ENCODE measurements around the gene NRDC. TPM values are rescaled to one million over a fixed set of nuclear protein-coding genes. Genes with fewer than 3 reads are reported as not detected.

Gene NRDC
- polyA plus RNA-seq, 3 donors, result 66.8 to 92.0 (median 74.3) TPM

DNA sequence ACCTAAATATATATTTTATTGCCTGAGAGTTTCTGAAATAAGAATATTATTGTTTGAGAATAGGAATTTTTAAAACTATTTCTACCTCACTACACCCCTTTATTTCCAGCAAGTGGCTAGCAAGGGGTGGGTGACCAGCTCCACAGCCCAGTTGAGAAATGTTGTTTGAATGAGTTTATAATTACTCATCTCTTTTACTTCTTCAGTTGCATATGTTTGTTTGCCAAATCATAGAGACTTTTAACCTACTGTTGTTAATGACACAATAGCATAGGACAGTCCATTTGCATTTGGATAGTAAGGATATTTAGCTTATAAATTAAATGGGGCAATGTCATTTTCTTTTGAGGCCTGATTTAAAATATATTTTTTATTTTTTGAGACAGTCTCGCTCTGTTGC lies 127.8 kb downstream of the NRDC start:
- no peak overlapping the region for H3K27ac ChIP-seq (ENCODE audit: low read depth in 1 of 2, low read length in 2 of 2)
- no peak overlapping the region for H3K9ac ChIP-seq (ENCODE audit: insufficient read depth, low read length, poor library complexity, severe bottlenecking)
- no peak overlapping the region for H3K4me3 ChIP-seq (replicated peaks in 1 of 3; ENCODE audit: low read depth in 2 of 3, low read length in 3 of 3)
- H3K27me3 ChIP-seq (ENCODE audit: control insufficient read depth in 2 of 2, insufficient read depth in 2 of 2, low read length in 2 of 2), result no peaks in the 10 kb centered on the region
- Mint-ChIP-seq H3K27me3 (ENCODE audit: low read depth in 3 of 3) (no peaks in the 10 kb centered on the region), H3K4me1 (no peaks in the 10 kb centered on the region), H3K9me3 (peaks cover 0 to 3% (median 0%) of the 10 kb centered on the region in 7 donors), H3K36me3 (peaks cover 41 to 51% of the 10 kb centered on the region in 2 donors), H3K4me3 (no peak overlapping the region), H3K27ac (no peak overlapping the region)
- no peak overlapping the region for H2AFZ ChIP-seq (ENCODE audit: insufficient read depth, low read depth, low read length, poor library complexity, severe bottlenecking)
- TF ChIP-seq, protein P1, sequence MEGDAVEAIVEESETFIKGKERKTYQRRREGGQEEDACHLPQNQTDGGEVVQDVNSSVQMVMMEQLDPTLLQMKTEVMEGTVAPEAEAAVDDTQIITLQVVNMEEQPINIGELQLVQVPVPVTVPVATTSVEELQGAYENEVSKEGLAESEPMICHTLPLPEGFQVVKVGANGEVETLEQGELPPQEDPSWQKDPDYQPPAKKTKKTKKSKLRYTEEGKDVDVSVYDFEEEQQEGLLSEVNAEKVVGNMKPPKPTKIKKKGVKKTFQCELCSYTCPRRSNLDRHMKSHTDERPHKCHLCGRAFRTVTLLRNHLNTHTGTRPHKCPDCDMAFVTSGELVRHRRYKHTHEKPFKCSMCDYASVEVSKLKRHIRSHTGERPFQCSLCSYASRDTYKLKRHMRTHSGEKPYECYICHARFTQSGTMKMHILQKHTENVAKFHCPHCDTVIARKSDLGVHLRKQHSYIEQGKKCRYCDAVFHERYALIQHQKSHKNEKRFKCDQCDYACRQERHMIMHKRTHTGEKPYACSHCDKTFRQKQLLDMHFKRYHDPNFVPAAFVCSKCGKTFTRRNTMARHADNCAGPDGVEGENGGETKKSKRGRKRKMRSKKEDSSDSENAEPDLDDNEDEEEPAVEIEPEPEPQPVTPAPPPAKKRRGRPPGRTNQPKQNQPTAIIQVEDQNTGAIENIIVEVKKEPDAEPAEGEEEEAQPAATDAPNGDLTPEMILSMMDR (IDR thresholded peaks at IDR 0.05), result no peak
- no peaks in the 10 kb centered on the region for H3K79me2 ChIP-seq (ENCODE audit: insufficient read depth, low read length)
- intact Hi-C loops (cut with micrococcal nuclease), result no loop called here
- H3K4me2 ChIP-seq (replicated peaks; ENCODE audit: extremely low read depth, low read length, poor library complexity, severe bottlenecking), result no peak overlapping the region
- H3K36me3 ChIP-seq (replicated peaks in 1 of 2; ENCODE audit: control insufficient read depth in 1 of 2, insufficient read depth in 2 of 2, low read length in 2 of 2), result peaks cover 24 to 63% of the 10 kb centered on the region in 2 donors
- WGBS (ENCODE audit: insufficient coverage), result 100% methylated on average over 1 of the region's 1 CpG
- DNase-seq, result no peak
- no peaks in the 10 kb centered on the region for H3K4me1 ChIP-seq (ENCODE audit: control insufficient read depth in 1 of 2, insufficient read depth in 2 of 2, low read length in 2 of 2)
- no peaks in the 10 kb centered on the region for H3K9me3 ChIP-seq (replicated peaks in 1 of 2; ENCODE audit: control insufficient read depth in 1 of 2, insufficient read depth in 1 of 2, low read length in 2 of 2)
- no peaks in the 10 kb centered on the region for H4K20me1 ChIP-seq (ENCODE audit: insufficient read depth, low read length)

GRCh38 chr1:51750218-51750617 lies 128.3 kb downstream of the NRDC start:
- DNase-seq, result no peak
- peaks cover 36 to 47% of the 10 kb centered on the region in 2 donors for H3K36me3 Mint-ChIP-seq
- no peak overlapping the region for H3K27ac ChIP-seq (ENCODE audit: low read depth in 1 of 2, low read length in 2 of 2)
- H3K27me3 ChIP-seq (ENCODE audit: control insufficient read depth in 2 of 2, insufficient read depth in 2 of 2, low read length in 2 of 2), result no peaks in the 10 kb centered on the region
- no peak overlapping the region for H3K4me3 Mint-ChIP-seq
- no peaks in the 10 kb centered on the region for H3K27me3 Mint-ChIP-seq (ENCODE audit: low read depth in 3 of 3)
- no peak overlapping the region for H3K4me3 ChIP-seq (replicated peaks in 1 of 3; ENCODE audit: low read depth in 2 of 3, low read length in 3 of 3)
- H3K4me1 Mint-ChIP-seq, result no peaks in the 10 kb centered on the region
- H3K4me2 ChIP-seq (replicated peaks; ENCODE audit: extremely low read depth, low read length, poor library complexity, severe bottlenecking), result no peak overlapping the region
- no peaks in the 10 kb centered on the region for H3K79me2 ChIP-seq (ENCODE audit: insufficient read depth, low read length)
- no peak overlapping the region for H3K9ac ChIP-seq (ENCODE audit: insufficient read depth, low read length, poor library complexity, severe bottlenecking)
- H3K27ac Mint-ChIP-seq, result no peak overlapping the region
- H3K4me1 ChIP-seq (ENCODE audit: control insufficient read depth in 1 of 2, insufficient read depth in 2 of 2, low read length in 2 of 2), result no peaks in the 10 kb centered on the region
- H3K36me3 ChIP-seq (replicated peaks in 1 of 2; ENCODE audit: control insufficient read depth in 1 of 2, insufficient read depth in 2 of 2, low read length in 2 of 2), result peaks cover 24 to 59% of the 10 kb centered on the region in 2 donors
- intact Hi-C loops (cut with micrococcal nuclease), result no loop called here
- no CpG with 5 or more reads among the region's 3 CpGs for WGBS (ENCODE audit: insufficient coverage)
- H2AFZ ChIP-seq (ENCODE audit: insufficient read depth, low read depth, low read length, poor library complexity, severe bottlenecking), result no peak overlapping the region
- no peaks in the 10 kb centered on the region for H4K20me1 ChIP-seq (ENCODE audit: insufficient read depth, low read length)
- TF ChIP-seq, protein P1 (IDR thresholded peaks at IDR 0.05), result no peak
- no peaks in the 10 kb centered on the region for H3K9me3 ChIP-seq (replicated peaks in 1 of 2; ENCODE audit: control insufficient read depth in 1 of 2, insufficient read depth in 1 of 2, low read length in 2 of 2)
- peaks cover 0 to 3% (median 0%) of the 10 kb centered on the region in 7 donors for H3K9me3 Mint-ChIP-seq
